ENCODE results near the gene TWNK. TPM values are rescaled to one million over a fixed set of nuclear protein-coding genes. Genes with fewer than 3 reads are reported as not detected.
"Not testable (repeated sequence)": the region's sequence is repeated elsewhere in the genome, so short reads cannot be mapped to it uniquely, and the experiment has no call there.

The TWNK gene
- total RNA-seq, 1 donor, result 3.3 TPM

- H2AFZ ChIP-seq (ENCODE audit: low read length), result no peak overlapping the region
- H4K20me1 ChIP-seq (ENCODE audit: insufficient read depth, low read length), result no peaks in the 10 kb centered on the region
- DNase-seq (ENCODE audit: insufficient read length, low spot score, missing footprints), result no peak
- H3K4me1 ChIP-seq (ENCODE audit: insufficient read depth, low read length), result peaks cover 6% of the 10 kb centered on the region
- H3K9me3 ChIP-seq (ENCODE audit: low read depth, low read length), result no peaks in the 10 kb centered on the region
- TF ChIP-seq CTCF (IDR thresholded peaks at IDR 0.05; ENCODE audit: extremely low read depth, low read depth, low read length), result no peak
- H3K79me2 ChIP-seq (ENCODE audit: insufficient read depth, low read length), result no peaks in the 10 kb centered on the region
- no peak overlapping the region for H3K4me2 ChIP-seq (ENCODE audit: insufficient read depth, low read length)
- no peak overlapping the region for H3K27ac ChIP-seq (ENCODE audit: low read depth, low read length)
- peaks cover 3% of the 10 kb centered on the region for H3K27me3 ChIP-seq (ENCODE audit: insufficient read depth, low read length)
- no peak overlapping the region for H3K4me3 ChIP-seq (ENCODE audit: insufficient read depth, low read length)
- no peaks in the 10 kb centered on the region for H3K36me3 ChIP-seq (ENCODE audit: insufficient read depth, low read length)
Observed at GRCh38 chr10:100972904-100973535, 14.3 kb upstream of the TWNK start.

GRCh38 chr10:100975397-100975796 lies 11.9 kb upstream of the TWNK start:
- not testable (repeated sequence) for H3K27me3 ChIP-seq (ENCODE audit: insufficient read depth, low read length); H4K20me1 ChIP-seq (ENCODE audit: insufficient read depth, low read length); H3K9me3 ChIP-seq (ENCODE audit: low read depth, low read length); H3K36me3 ChIP-seq (ENCODE audit: insufficient read depth, low read length); H3K4me1 ChIP-seq (ENCODE audit: insufficient read depth, low read length); H3K4me3 ChIP-seq (ENCODE audit: insufficient read depth, low read length); H3K4me2 ChIP-seq (ENCODE audit: insufficient read depth, low read length); H2AFZ ChIP-seq (ENCODE audit: low read length); H3K79me2 ChIP-seq (ENCODE audit: insufficient read depth, low read length); DNase-seq (ENCODE audit: insufficient read length, low spot score, missing footprints); H3K27ac ChIP-seq (ENCODE audit: low read depth, low read length)

GRCh38 chr10:100976906-100977305 lies 10.4 kb upstream of the TWNK start:
- Histone ChIP-seq H3K27me3 (ENCODE audit: insufficient read depth, low read length) (no peaks in the 10 kb centered on the region), H3K4me1 (ENCODE audit: insufficient read depth, low read length) (no peaks in the 10 kb centered on the region), H3K4me2 (ENCODE audit: insufficient read depth, low read length) (no peak overlapping the region), H3K27ac (ENCODE audit: low read depth, low read length) (no peak overlapping the region), H2AFZ (ENCODE audit: low read length) (no peak overlapping the region), H3K9me3 (ENCODE audit: low read depth, low read length) (no peaks in the 10 kb centered on the region), H3K36me3 (ENCODE audit: insufficient read depth, low read length) (peaks cover 7% of the 10 kb centered on the region), H3K79me2 (ENCODE audit: insufficient read depth, low read length) (no peaks in the 10 kb centered on the region), H4K20me1 (ENCODE audit: insufficient read depth, low read length) (no peaks in the 10 kb centered on the region), H3K4me3 (ENCODE audit: insufficient read depth, low read length) (no peak overlapping the region)
- TF ChIP-seq CTCF (IDR thresholded peaks at IDR 0.05; ENCODE audit: extremely low read depth, low read depth, low read length), result no peak
- no peak for DNase-seq (ENCODE audit: insufficient read length, low spot score, missing footprints)

GRCh38 chr10:100977436-100977835 lies 9.9 kb upstream of the TWNK start:
- Histone ChIP-seq H4K20me1 (ENCODE audit: insufficient read depth, low read length) (no peaks in the 10 kb centered on the region), H3K79me2 (ENCODE audit: insufficient read depth, low read length) (no peaks in the 10 kb centered on the region), H2AFZ (ENCODE audit: low read length) (no peak overlapping the region), H3K27ac (ENCODE audit: low read depth, low read length) (no peak overlapping the region), H3K4me3 (ENCODE audit: insufficient read depth, low read length) (no peak overlapping the region), H3K27me3 (ENCODE audit: insufficient read depth, low read length) (no peaks in the 10 kb centered on the region), H3K9me3 (ENCODE audit: low read depth, low read length) (no peaks in the 10 kb centered on the region), H3K36me3 (ENCODE audit: insufficient read depth, low read length) (peaks cover 7% of the 10 kb centered on the region), H3K4me2 (ENCODE audit: insufficient read depth, low read length) (no peak overlapping the region), H3K4me1 (ENCODE audit: insufficient read depth, low read length) (no peaks in the 10 kb centered on the region)
- no peak for DNase-seq (ENCODE audit: insufficient read length, low spot score, missing footprints)
- TF ChIP-seq CTCF (IDR thresholded peaks at IDR 0.05; ENCODE audit: extremely low read depth, low read depth, low read length), result no peak

Data from osteoblast (primary cell).